Keratinocyte (primary cell): Measurements from ENCODE around the gene DHRSX. TPM values are rescaled to one million over a fixed set of nuclear protein-coding genes. Genes with fewer than 3 reads are reported as not detected.

ENCODE experiments used
- DNase-seq: peaks from one replicate; pipeline ENCODE4 v3.0.0-alpha.2; 2011; ENCODE audit warnings: low read depth, missing footprints, low spot score
- FAIRE-seq: peaks from 2 replicates; lab custom pipeline; 2011; peaks lifted over from hg19 to GRCh38; lab: Jason Lieb, UNC
- H2AFZ ChIP-seq: 2 replicates; pipeline ENCODE4 v1.6.0; 2012; ENCODE audit warnings: low read length, control low read depth, inconsistent platforms; ENCODE audit not compliant: control insufficient read depth
- H3K27ac ChIP-seq: 2 replicates; pipeline ENCODE4 v1.5.1; 2011; ENCODE audit warnings: low read length; ENCODE audit not compliant: control insufficient read depth, insufficient read depth
- H3K27me3 ChIP-seq: 3 replicates; pipeline ENCODE4 v1.6.0; 2011; ENCODE audit warnings: low read length; ENCODE audit not compliant: control insufficient read depth, insufficient read depth; ENCODE audit errors: extremely low read depth
- H3K36me3 ChIP-seq, 2 experiments: 2 replicates in 1 of 2; 3 replicates in 1 of 2; pipeline ENCODE4 v1.5.1; 2011; ENCODE audit warnings: low read length in 2 of 2, mild to moderate bottlenecking in 1 of 2; ENCODE audit not compliant: control insufficient read depth in 2 of 2, insufficient read depth in 2 of 2; ENCODE audit errors: extremely low read depth in 1 of 2
- H3K4me1 ChIP-seq: 3 replicates; pipeline ENCODE4 v1.5.1; 2011; ENCODE audit warnings: low read length; ENCODE audit not compliant: control insufficient read depth, insufficient read depth; ENCODE audit errors: extremely low read depth
- H3K4me2 ChIP-seq: 3 replicates; pipeline ENCODE4 v1.6.0; 2011; ENCODE audit warnings: low read depth, low read length; ENCODE audit not compliant: control insufficient read depth, insufficient read depth; ENCODE audit errors: extremely low read depth
- H3K4me3 ChIP-seq, 3 experiments: fragments of 200-600 bp in 1 of 3; sonication (generic) in 1 of 3; 2 replicates in 2 of 3; 3 replicates in 1 of 3; pipeline ENCODE4 v1.5.1; 2011 to 2016; ENCODE audit warnings: low read length in 3 of 3, mild to moderate bottlenecking in 3 of 3, control low read depth in 2 of 3, inconsistent platforms in 1 of 3, low read depth in 1 of 3, mixed read lengths in 1 of 3, mixed run types in 1 of 3, moderate library complexity in 1 of 3; ENCODE audit not compliant: control insufficient read depth in 2 of 3, insufficient read depth in 2 of 3; ENCODE audit errors: extremely low read depth in 1 of 3
- H3K79me2 ChIP-seq: 2 replicates; pipeline ENCODE4 v1.6.0; 2012; ENCODE audit warnings: low read length; ENCODE audit not compliant: control insufficient read depth, insufficient read depth
- H3K9ac ChIP-seq: 3 replicates; pipeline ENCODE4 v1.6.0; 2011; ENCODE audit warnings: low read length; ENCODE audit not compliant: control insufficient read depth, insufficient read depth; ENCODE audit errors: extremely low read depth
- H3K9me1 ChIP-seq: 3 replicates; pipeline ENCODE4 v1.6.0; 2011; ENCODE audit warnings: low read length; ENCODE audit not compliant: control insufficient read depth, insufficient read depth; ENCODE audit errors: extremely low read depth
- H3K9me3 ChIP-seq: 2 replicates; pipeline ENCODE4 v1.5.1; 2012; ENCODE audit warnings: low read depth, low read length; ENCODE audit not compliant: control insufficient read depth
- H4K20me1 ChIP-seq: 3 replicates; pipeline ENCODE4 v1.6.0; 2011; ENCODE audit warnings: low read length; ENCODE audit not compliant: control insufficient read depth, insufficient read depth; ENCODE audit errors: extremely low read depth
- CTCF ChIP-seq, 3 experiments: IDR thresholded peaks in 1 of 3; conservative IDR thresholded peaks in 1 of 3; optimal IDR thresholded peaks in 1 of 3; 2 replicates in 2 of 3; 3 replicates in 1 of 3; pipeline versions ENCODE3 to v1.5.1; 2011; ENCODE audit warnings: low read length in 3 of 3, mild to moderate bottlenecking in 3 of 3, moderate library complexity in 2 of 3, control low read depth in 1 of 3, inconsistent platforms in 1 of 3; ENCODE audit not compliant: insufficient read depth in 2 of 3; ENCODE audit errors: extremely low read depth in 1 of 3
- EZH2 ChIP-seq: IDR thresholded peaks from one replicate; pipeline ENCODE4 v1.6.1; 2012; ENCODE audit warnings: inconsistent platforms, mild to moderate bottlenecking, low read length, moderate library complexity
- dilution Hi-C: fragments of 300-500 bp; cut with MboI; formaldehyde crosslinking; loops from one replicate; pipeline ENCODE4 v1.7.0; 2020; ENCODE audit warnings: low sequenced_read_pairs; ENCODE audit not compliant: extremely low pct_ligation_motif_present
- polyA plus RNA-seq, 5 experiments: library from polyadenylated mRNA; depleted of rRNA in 3 of 5; stranded (reverse) in 3 of 5; stranded (forward) in 1 of 5; unstranded in 1 of 5; fragments of >200 nt; gene quantifications; 1 replicate in 1 of 5; 2 replicates in 3 of 5; 3 replicates in 1 of 5; pipeline versions ENCODE4 v1.2.1 to v1.2.3, GENCODE V29; 2011 to 2012; ENCODE audit warnings: missing spikeins in 2 of 5, low read depth in 1 of 5, low replicate concordance in 1 of 5

DHRSX gene
- polyA plus RNA-seq, 1 donor (not counting 4 experiments of a cell fraction or from before 2014, with no cell fraction given), result 20.4 TPM

GRCh38 chrX:2513121-2513664, 12.4 kb upstream of the DHRSX start:
- no peaks in the 10 kb centered on the region for H3K79me2 ChIP-seq
- dilution Hi-C loops, result no loop called here
- H3K9ac ChIP-seq, result no peak overlapping the region
- no peaks in the 10 kb centered on the region for H4K20me1 ChIP-seq
- FAIRE-seq (no peak), DNase-seq (no peak)
- H3K4me2 ChIP-seq, result no peak overlapping the region
- no peak overlapping the region for H3K27ac ChIP-seq
- H3K4me3 ChIP-seq, result no peak overlapping the region
- H3K4me1 ChIP-seq, result no peaks in the 10 kb centered on the region
- no peak for TF ChIP-seq CTCF (optimal IDR thresholded peaks at IDR 0.05 in 1 of 3, IDR thresholded peaks at IDR 0.05 in 1 of 3, conservative IDR thresholded peaks at IDR 0.05 in 1 of 3; ENCODE audit: extremely low read depth in 1 of 3, insufficient read depth in 2 of 3, low read length in 3 of 3)
- TF ChIP-seq EZH2, result no peak
- no peak overlapping the region for H2AFZ ChIP-seq
- H3K9me3 ChIP-seq, result no peaks in the 10 kb centered on the region
- no peaks in the 10 kb centered on the region for H3K9me1 ChIP-seq
- no peaks in the 10 kb centered on the region for H3K27me3 ChIP-seq
- H3K36me3 ChIP-seq, result no peaks in the 10 kb centered on the region

GRCh38 chrX:2512501-2512900, 11.7 kb upstream of the DHRSX start:
- TF ChIP-seq EZH2, result no peak
- TF ChIP-seq CTCF (optimal IDR thresholded peaks at IDR 0.05 in 1 of 3, IDR thresholded peaks at IDR 0.05 in 1 of 3, conservative IDR thresholded peaks at IDR 0.05 in 1 of 3; ENCODE audit: extremely low read depth in 1 of 3, insufficient read depth in 2 of 3, low read length in 3 of 3), result no peak
- no peaks in the 10 kb centered on the region for H3K9me1 ChIP-seq
- dilution Hi-C loops, result no loop called here
- no peaks in the 10 kb centered on the region for H3K79me2 ChIP-seq
- no peaks in the 10 kb centered on the region for H3K36me3 ChIP-seq
- H3K4me3 ChIP-seq, result no peak overlapping the region
- no peak overlapping the region for H3K27ac ChIP-seq
- H2AFZ ChIP-seq, result no peak overlapping the region
- H3K4me2 ChIP-seq, result no peak overlapping the region
- H4K20me1 ChIP-seq, result no peaks in the 10 kb centered on the region
- H3K27me3 ChIP-seq, result no peaks in the 10 kb centered on the region
- H3K9me3 ChIP-seq, result no peaks in the 10 kb centered on the region
- no peaks in the 10 kb centered on the region for H3K4me1 ChIP-seq
- no peak for DNase-seq
- H3K9ac ChIP-seq, result no peak overlapping the region
- FAIRE-seq, result no peak
